Caco-2 (cell line): ENCODE measurements around the gene KIF2B. TPM values are rescaled to one million over a fixed set of nuclear protein-coding genes. Genes with fewer than 3 reads are reported as not detected.
"Not testable (repeated sequence)": the region's sequence is repeated elsewhere in the genome, so short reads cannot be mapped to it uniquely, and the experiment has no call there.

Source experiments
- BruUV-seq: library from RNA; stranded (reverse); fragments of 400-500 nt; replicated peaks from 2 replicates; lab custom pipeline; 2021; lab: Mats Ljungman, UMichigan
- CTCF ChIA-PET: fragments of 300-600 bp; sonication (Branson Sonifier 250); formaldehyde crosslinking; loops from one replicate; lab custom pipeline; 2022; ENCODE audit warnings: antibody characterized with exemption; lab: Charles Lee
- POLR2A ChIA-PET: fragments of 300-600 bp; sonication (Branson Sonifier 250); formaldehyde crosslinking; loops from one replicate; lab custom pipeline; 2022; ENCODE audit warnings: antibody characterized with exemption; lab: Charles Lee
- DNase-seq, 2 experiments: peaks; one replicate each; pipeline versions ENCODE4 v3.0.0 to v3.0.0-alpha.2; 2020 to 2022
- H3K27me3 ChIP-seq: replicated peaks from 2 replicates; pipeline ENCODE4 v1.6.0; 2011; ENCODE audit warnings: low read length; ENCODE audit not compliant: control insufficient read depth, insufficient read depth
- H3K36me3 ChIP-seq: 2 replicates; pipeline ENCODE4 v1.5.1; 2011; ENCODE audit warnings: low read length; ENCODE audit not compliant: control insufficient read depth, insufficient read depth
- H3K4me1 ChIP-seq: fragments of 250-450 bp; sonication (Bioruptor Pico); 2 replicates; pipeline ENCODE4 v1.5.1; 2020; ENCODE audit warnings: mild to moderate bottlenecking
- H3K4me3 ChIP-seq: 2 replicates; pipeline ENCODE4 v1.5.1; 2011; ENCODE audit warnings: low read depth, mild to moderate bottlenecking, control low read depth, low read length
- H3K9me3 ChIP-seq: fragments of 250-450 bp; sonication (Bioruptor Pico); 2 replicates; pipeline ENCODE4 v1.5.1; 2020; ENCODE audit warnings: mild to moderate bottlenecking, moderate library complexity
- H3K27ac Mint-ChIP-seq: one replicate; pipeline ENCODE4 v1.8.0; 2022; ENCODE audit warnings: mixed read lengths; ENCODE audit not compliant: unreplicated experiment
- H3K27me3 Mint-ChIP-seq: one replicate; pipeline ENCODE4 v1.8.0; 2022; ENCODE audit warnings: mixed read lengths; ENCODE audit not compliant: insufficient read depth, unreplicated experiment
- H3K36me3 Mint-ChIP-seq: one replicate; pipeline ENCODE4 v1.8.0; 2022; ENCODE audit warnings: mild to moderate bottlenecking, mixed read lengths; ENCODE audit not compliant: insufficient read depth, unreplicated experiment
- H3K4me1 Mint-ChIP-seq: one replicate; pipeline ENCODE4 v1.8.0; 2022; ENCODE audit warnings: low read depth, mixed read lengths; ENCODE audit not compliant: unreplicated experiment
- H3K4me3 Mint-ChIP-seq: one replicate; pipeline ENCODE4 v1.8.0; 2022; ENCODE audit warnings: mild to moderate bottlenecking, moderate library complexity, mixed read lengths; ENCODE audit not compliant: unreplicated experiment
- H3K9me3 Mint-ChIP-seq: one replicate; pipeline ENCODE4 v1.8.0; 2022; ENCODE audit warnings: mixed read lengths; ENCODE audit not compliant: unreplicated experiment
- CTCF ChIP-seq, 2 experiments: fragments of 200-600 bp in 1 of 2; IDR thresholded peaks; 1 replicate in 1 of 2; 2 replicates in 1 of 2; pipeline versions ENCODE4 v1.5.1 to v1.8.0; 2011 to 2022; ENCODE audit warnings: antibody characterized with exemption in 1 of 2, control low read depth in 1 of 2, inconsistent platforms in 1 of 2, low read depth in 1 of 2, low read length in 1 of 2, mild to moderate bottlenecking in 1 of 2, moderate library complexity in 1 of 2; ENCODE audit not compliant: insufficient read depth in 1 of 2, severe bottlenecking in 1 of 2, unreplicated experiment in 1 of 2
- intact Hi-C: fragments of 100-400 bp; cut with micrococcal nuclease; formaldehyde crosslinking; loops from one replicate; pipeline ENCODE4 v1.10.0; 2022; ENCODE audit not compliant: unreplicated experiment
- total RNA-seq: library from RNA; stranded (reverse); gene quantifications from 2 replicates; pipeline ENCODE4 v1.2.3, GENCODE V29; 2022

The KIF2B gene
- total RNA-seq, 1 experiment from 2014 or later = not detected

- Histone ChIP-seq H3K9me3 (no peaks in the 10 kb centered on the region), H3K27me3 (no peaks in the 10 kb centered on the region), H3K4me3 (no peak overlapping the region), H3K36me3 (no peaks in the 10 kb centered on the region), H3K4me1 (no peaks in the 10 kb centered on the region)
- H3K27ac Mint-ChIP-seq = no peak overlapping the region
- ChIA-PET CTCF (no interaction called here), POLR2A (no interaction called here)
- H3K27me3 Mint-ChIP-seq = no peaks in the 10 kb centered on the region
- intact Hi-C loops = no loop called here
- H3K9me3 Mint-ChIP-seq = no peaks in the 10 kb centered on the region
- no peaks in the 10 kb centered on the region for H3K36me3 Mint-ChIP-seq
- H3K4me1 Mint-ChIP-seq = no peaks in the 10 kb centered on the region
- no peak for DNase-seq
- no TSS peak for BruUV-seq
- no peak for TF ChIP-seq CTCF (IDR thresholded peaks at IDR 0.05; ENCODE audit: insufficient read depth in 1 of 2, low read depth in 1 of 2, low read length in 1 of 2, severe bottlenecking in 1 of 2, unreplicated experiment in 1 of 2)
- no peak overlapping the region for H3K4me3 Mint-ChIP-seq
Observed at GRCh38 chr17:53837131-53837530, 14.4 kb downstream of the KIF2B start.

GRCh38 chr17:53844491-53845107 is 21.9 kb downstream of the KIF2B start:
- ChIA-PET CTCF (no interaction called here), POLR2A (no interaction called here)
- H3K4me1 ChIP-seq = no peaks in the 10 kb centered on the region; the same call in 1 of the 2 replicates
- BruUV-seq = no TSS peak
- no peaks in the 10 kb centered on the region for H3K36me3 ChIP-seq
- Mint-ChIP-seq H3K27ac (no peak overlapping the region), H3K9me3 (peaks cover 7% of the 10 kb centered on the region), H3K36me3 (no peaks in the 10 kb centered on the region), H3K4me1 (no peaks in the 10 kb centered on the region), H3K27me3 (no peaks in the 10 kb centered on the region), H3K4me3 (no peak overlapping the region)
- no peak for TF ChIP-seq CTCF (IDR thresholded peaks at IDR 0.05; ENCODE audit: insufficient read depth in 1 of 2, low read depth in 1 of 2, low read length in 1 of 2, severe bottlenecking in 1 of 2, unreplicated experiment in 1 of 2)
- no peaks in the 10 kb centered on the region; the same call in 1 of the 2 replicates for H3K9me3 ChIP-seq
- no peak for DNase-seq
- intact Hi-C loops = no loop called here
- H3K27me3 ChIP-seq = no peaks in the 10 kb centered on the region
- H3K4me3 ChIP-seq = no peak overlapping the region

- POLR2A ChIA-PET, CTCF ChIA-PET, BruUV-seq, H3K4me1 Mint-ChIP-seq, H3K4me1 ChIP-seq, H3K9me3 Mint-ChIP-seq, H3K27me3 Mint-ChIP-seq, H3K4me3 Mint-ChIP-seq, H3K9me3 ChIP-seq, H3K4me3 ChIP-seq, H3K27me3 ChIP-seq, H3K27ac Mint-ChIP-seq, H3K36me3 Mint-ChIP-seq, H3K36me3 ChIP-seq: not testable (repeated sequence)
- intact Hi-C loops = loop anchor here (1.0 kb wide), 1 partner anchor 79 kb away; no protein-coding TSS in a partner anchor
- DNase-seq = peak in 1 of 2 experiments; percentile 7
- TF ChIP-seq CTCF (IDR thresholded peaks at IDR 0.05; ENCODE audit: insufficient read depth in 1 of 2, low read depth in 1 of 2, low read length in 1 of 2, severe bottlenecking in 1 of 2, unreplicated experiment in 1 of 2) = peak in 1 of 2 experiments; percentile 40
Observed at GRCh38 chr17:53871128-53871527, 48.4 kb downstream of the KIF2B start.
